K562 (cell line): Measurements from ENCODE around the gene NACC1. TPM values are rescaled to one million over a fixed set of nuclear protein-coding genes. Genes with fewer than 3 reads are reported as not detected.
A peak's percentile ranks its signal among the peaks of the same experiment; 100 is the strongest.

Experiments
- ATF1 ChIP-seq, 2 experiments: fragments of 450-650 bp in 1 of 2; IDR thresholded peaks; 2 replicates each; pipeline ENCODE4 v1.6.1; 2016; ENCODE audit warnings: missing compliant biosample characterization in 1 of 2, missing genetic modification characterization in 1 of 2
- CC2D1A ChIP-seq: fragments of 450-650 bp; IDR thresholded peaks from 2 replicates; pipeline ENCODE4 v1.6.1; 2017; ENCODE audit warnings: mild to moderate bottlenecking
- CHD2 ChIP-seq: IDR thresholded peaks from 2 replicates; pipeline ENCODE4 v1.6.1; 2011; ENCODE audit warnings: low read depth, low read length
- CXXC5 ChIP-seq: fragments of 250-450 bp; sonication (Bioruptor Pico); IDR thresholded peaks from 2 replicates; pipeline ENCODE4 v1.8.0; 2022; ENCODE audit warnings: inconsistent platforms, mild to moderate bottlenecking, moderate library complexity
- FOS ChIP-seq: IDR thresholded peaks from 3 replicates; pipeline ENCODE4 v1.6.1; 2011; ENCODE audit not compliant: insufficient read length; ENCODE audit errors: extremely low read depth
- GTF2A2 ChIP-seq: IDR thresholded peaks from 2 replicates; pipeline ENCODE4 v1.6.1; 2016; ENCODE audit warnings: mild to moderate bottlenecking, missing genetic modification characterization, missing compliant biosample characterization
- KAT7 ChIP-seq: sonication (generic); formaldehyde crosslinking; IDR thresholded peaks from 2 replicates; pipeline ENCODE4 v1.8.0; 2022; ENCODE audit warnings: missing genetic modification reagents, mild to moderate bottlenecking, borderline replicate concordance
- MCM2 ChIP-seq: fragments of 450-650 bp; IDR thresholded peaks from 2 replicates; pipeline ENCODE4 v1.6.1; 2017; ENCODE audit warnings: low read depth, mild to moderate bottlenecking
- NCOA2 ChIP-seq, 2 experiments: fragments of 450-650 bp; IDR thresholded peaks; 2 replicates each; pipeline ENCODE4 v1.6.1; 2018; ENCODE audit warnings: mild to moderate bottlenecking in 2 of 2, moderate library complexity in 1 of 2; ENCODE audit not compliant: partially characterized antibody in 2 of 2
- NEUROD1 ChIP-seq: fragments of 150-350 bp; IDR thresholded peaks from 2 replicates; pipeline ENCODE4 v1.6.1; 2014; ENCODE audit warnings: borderline replicate concordance, low read length, low read depth; ENCODE audit not compliant: partially characterized antibody
- NFIX ChIP-seq: fragments of 250-450 bp; sonication (Bioruptor Pico); IDR thresholded peaks from 2 replicates; pipeline ENCODE4 v1.4.0; 2020; ENCODE audit warnings: low read depth, mild to moderate bottlenecking, moderate library complexity
- PHTF2 ChIP-seq: fragments of 250-450 bp; sonication (Bioruptor Pico); IDR thresholded peaks from 2 replicates; pipeline ENCODE4 v1.5.0; 2021; ENCODE audit warnings: mild to moderate bottlenecking
- SMARCA5 ChIP-seq: fragments of 450-650 bp; IDR thresholded peaks from 2 replicates; pipeline ENCODE4 v1.6.1; 2016
- TEAD2 ChIP-seq: fragments of 450-650 bp; IDR thresholded peaks from 2 replicates; pipeline ENCODE4 v1.6.1; 2016; ENCODE audit warnings: missing genetic modification characterization, control low read depth, missing compliant biosample characterization
- ZEB2 ChIP-seq: fragments of 450-650 bp; IDR thresholded peaks from 2 replicates; pipeline ENCODE4 v1.6.1; 2016
- ZNF143 ChIP-seq: sonication (generic); formaldehyde crosslinking; IDR thresholded peaks from 2 replicates; pipeline ENCODE4 v1.9.0; 2022; ENCODE audit warnings: mild to moderate bottlenecking, missing genetic modification reagents
- ZNF197 ChIP-seq: fragments of 200-800 bp; sonication (Bioruptor generic); IDR thresholded peaks from 2 replicates; pipeline ENCODE4 v1.6.1; 2016; ENCODE audit warnings: low read depth, missing genetic modification characterization, missing compliant biosample characterization
- ZNF212 ChIP-seq: fragments of 450-650 bp; formaldehyde crosslinking; IDR thresholded peaks from 2 replicates; pipeline ENCODE4 v1.4.0; 2020; ENCODE audit warnings: mild to moderate bottlenecking
- ZNF41 ChIP-seq: fragments of 250-450 bp; sonication (Bioruptor Pico); conservative IDR thresholded peaks from 2 replicates; pipeline ENCODE4 v1.4.0; 2020; ENCODE audit warnings: mild to moderate bottlenecking
- polyA plus RNA-seq, 8 experiments: library from polyadenylated mRNA; depleted of rRNA in 4 of 8; stranded (reverse) in 5 of 8; unstranded in 3 of 8; fragments of >200 nt; fragmentation: Nextera tagmentation in 2 of 8; fragmentation: Illumina TruSeq in 1 of 8; extraction: Ambion mirVana in 2 of 8; extraction: Trizol in 1 of 8; gene quantifications; 2 replicates each; pipeline versions ENCODE4 v1.2.1 to v1.2.3, GENCODE V29; 2011 to 2014; ENCODE audit warnings: inconsistent platforms in 1 of 8, missing spikeins in 1 of 8
- total RNA-seq, 7 experiments: library from RNA; depleted of rRNA in 6 of 7; stranded (reverse); fragments of >200 nt in 6 of 7; fragmentation: Illumina TruSeq in 2 of 7; extraction: Trizol in 2 of 7; gene quantifications; 2 replicates each; pipeline versions ENCODE4 v1.2.1 to v1.2.3, GENCODE V29; 2011 to 2021; ENCODE audit warnings: low replicate concordance in 1 of 7
- TF ChIP-seq, protein P1 (sequence below): fragments of 250-450 bp; sonication (Bioruptor Pico); IDR thresholded peaks from 2 replicates; pipeline ENCODE4 v1.8.0; 2021; ENCODE audit warnings: borderline replicate concordance, mild to moderate bottlenecking, moderate library complexity; ENCODE audit not compliant: poor library complexity, severe bottlenecking
- TF ChIP-seq, protein P2 (sequence below): fragments of 250-450 bp; sonication (Bioruptor Pico); IDR thresholded peaks from 2 replicates; pipeline ENCODE4 v1.8.0; 2021; ENCODE audit warnings: moderate library complexity, mild to moderate bottlenecking, inconsistent platforms
- TF ChIP-seq, protein P3 (sequence below): fragments of 200-800 bp; sonication (Bioruptor generic); IDR thresholded peaks from 2 replicates; pipeline ENCODE4 v1.6.1; 2016; ENCODE audit warnings: missing genetic modification characterization, missing compliant biosample characterization

Gene NACC1
- total and polyA plus RNA-seq, 9 of the 15 experiments (the other 6 are each of a cell fraction or from before 2014, with no cell fraction given): 0.04 to 96.6 (median 25.8) TPM

DNA sequence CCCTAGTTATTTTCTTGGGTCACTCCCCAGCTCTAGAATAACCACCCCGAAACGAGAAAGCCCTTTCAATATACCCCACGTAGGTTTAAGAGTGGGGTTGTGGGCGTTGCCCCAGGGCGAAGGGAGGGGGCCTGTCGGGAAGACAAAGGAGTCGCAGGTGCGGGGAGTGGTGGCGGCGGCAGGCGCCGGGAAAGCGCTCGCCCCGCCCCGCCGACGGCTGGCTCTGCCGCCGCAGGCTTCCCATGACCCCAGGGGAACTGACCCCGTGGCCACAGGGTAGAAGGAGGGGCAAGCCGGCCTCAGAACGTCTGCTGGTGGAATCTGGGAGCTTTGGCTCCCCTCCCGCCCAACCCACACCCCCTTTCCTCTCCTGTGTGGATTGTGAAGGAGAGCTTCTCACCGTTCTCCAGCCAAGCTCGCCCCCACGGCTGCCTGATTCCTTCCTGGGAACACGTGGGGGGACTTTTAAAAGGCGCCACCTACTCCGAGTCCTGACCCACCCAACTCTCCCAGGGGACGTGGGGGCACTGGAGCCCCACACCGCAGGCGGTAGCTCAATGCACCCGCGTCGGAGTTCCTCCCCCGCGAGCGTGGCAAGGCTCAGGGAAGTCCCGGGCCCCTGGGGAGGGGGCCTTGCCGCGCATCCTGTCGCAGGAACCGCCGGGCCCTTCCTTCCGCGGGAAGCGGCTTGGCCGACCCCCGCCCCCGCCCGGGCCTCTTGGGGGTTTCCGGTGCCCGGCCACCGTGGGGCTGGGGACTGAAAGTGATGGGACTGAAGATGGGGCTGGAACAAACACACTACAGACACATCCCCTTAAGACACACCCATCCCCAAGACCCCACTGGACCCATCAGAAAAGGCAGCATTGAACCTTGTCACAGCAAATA is 37.7 kb downstream of the NACC1 start (continued):
- TF ChIP-seq, protein P1, sequence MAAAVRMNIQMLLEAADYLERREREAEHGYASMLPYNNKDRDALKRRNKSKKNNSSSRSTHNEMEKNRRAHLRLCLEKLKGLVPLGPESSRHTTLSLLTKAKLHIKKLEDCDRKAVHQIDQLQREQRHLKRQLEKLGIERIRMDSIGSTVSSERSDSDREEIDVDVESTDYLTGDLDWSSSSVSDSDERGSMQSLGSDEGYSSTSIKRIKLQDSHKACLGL (CRISPR knock-in tag): no peak
- TF ChIP-seq CHD2: peak; percentile 14
- no peak for TF ChIP-seq ZNF41 (CRISPR knock-in tag)
- no peak for TF ChIP-seq FOS
- no peak for TF ChIP-seq NFIX (CRISPR knock-in tag)
- TF ChIP-seq TEAD2 (tag): no peak
- TF ChIP-seq CXXC5 (CRISPR knock-in tag): peak; percentile 75; the same call in 1 of the 2 replicates
- no peak for TF ChIP-seq NCOA2 (IDR thresholded peaks at IDR 0.05; ENCODE audit: partially characterized antibody in 2 of 2)
- TF ChIP-seq, protein P2, sequence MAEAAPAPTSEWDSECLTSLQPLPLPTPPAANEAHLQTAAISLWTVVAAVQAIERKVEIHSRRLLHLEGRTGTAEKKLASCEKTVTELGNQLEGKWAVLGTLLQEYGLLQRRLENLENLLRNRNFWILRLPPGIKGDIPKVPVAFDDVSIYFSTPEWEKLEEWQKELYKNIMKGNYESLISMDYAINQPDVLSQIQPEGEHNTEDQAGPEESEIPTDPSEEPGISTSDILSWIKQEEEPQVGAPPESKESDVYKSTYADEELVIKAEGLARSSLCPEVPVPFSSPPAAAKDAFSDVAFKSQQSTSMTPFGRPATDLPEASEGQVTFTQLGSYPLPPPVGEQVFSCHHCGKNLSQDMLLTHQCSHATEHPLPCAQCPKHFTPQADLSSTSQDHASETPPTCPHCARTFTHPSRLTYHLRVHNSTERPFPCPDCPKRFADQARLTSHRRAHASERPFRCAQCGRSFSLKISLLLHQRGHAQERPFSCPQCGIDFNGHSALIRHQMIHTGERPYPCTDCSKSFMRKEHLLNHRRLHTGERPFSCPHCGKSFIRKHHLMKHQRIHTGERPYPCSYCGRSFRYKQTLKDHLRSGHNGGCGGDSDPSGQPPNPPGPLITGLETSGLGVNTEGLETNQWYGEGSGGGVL (CRISPR knock-in tag): no peak
- no peak for TF ChIP-seq CC2D1A
- TF ChIP-seq KAT7 (CRISPR knock-in tag): no peak; the same call in 1 of the 2 replicates
- TF ChIP-seq ZEB2: peak; percentile 82
- TF ChIP-seq, protein P3, sequence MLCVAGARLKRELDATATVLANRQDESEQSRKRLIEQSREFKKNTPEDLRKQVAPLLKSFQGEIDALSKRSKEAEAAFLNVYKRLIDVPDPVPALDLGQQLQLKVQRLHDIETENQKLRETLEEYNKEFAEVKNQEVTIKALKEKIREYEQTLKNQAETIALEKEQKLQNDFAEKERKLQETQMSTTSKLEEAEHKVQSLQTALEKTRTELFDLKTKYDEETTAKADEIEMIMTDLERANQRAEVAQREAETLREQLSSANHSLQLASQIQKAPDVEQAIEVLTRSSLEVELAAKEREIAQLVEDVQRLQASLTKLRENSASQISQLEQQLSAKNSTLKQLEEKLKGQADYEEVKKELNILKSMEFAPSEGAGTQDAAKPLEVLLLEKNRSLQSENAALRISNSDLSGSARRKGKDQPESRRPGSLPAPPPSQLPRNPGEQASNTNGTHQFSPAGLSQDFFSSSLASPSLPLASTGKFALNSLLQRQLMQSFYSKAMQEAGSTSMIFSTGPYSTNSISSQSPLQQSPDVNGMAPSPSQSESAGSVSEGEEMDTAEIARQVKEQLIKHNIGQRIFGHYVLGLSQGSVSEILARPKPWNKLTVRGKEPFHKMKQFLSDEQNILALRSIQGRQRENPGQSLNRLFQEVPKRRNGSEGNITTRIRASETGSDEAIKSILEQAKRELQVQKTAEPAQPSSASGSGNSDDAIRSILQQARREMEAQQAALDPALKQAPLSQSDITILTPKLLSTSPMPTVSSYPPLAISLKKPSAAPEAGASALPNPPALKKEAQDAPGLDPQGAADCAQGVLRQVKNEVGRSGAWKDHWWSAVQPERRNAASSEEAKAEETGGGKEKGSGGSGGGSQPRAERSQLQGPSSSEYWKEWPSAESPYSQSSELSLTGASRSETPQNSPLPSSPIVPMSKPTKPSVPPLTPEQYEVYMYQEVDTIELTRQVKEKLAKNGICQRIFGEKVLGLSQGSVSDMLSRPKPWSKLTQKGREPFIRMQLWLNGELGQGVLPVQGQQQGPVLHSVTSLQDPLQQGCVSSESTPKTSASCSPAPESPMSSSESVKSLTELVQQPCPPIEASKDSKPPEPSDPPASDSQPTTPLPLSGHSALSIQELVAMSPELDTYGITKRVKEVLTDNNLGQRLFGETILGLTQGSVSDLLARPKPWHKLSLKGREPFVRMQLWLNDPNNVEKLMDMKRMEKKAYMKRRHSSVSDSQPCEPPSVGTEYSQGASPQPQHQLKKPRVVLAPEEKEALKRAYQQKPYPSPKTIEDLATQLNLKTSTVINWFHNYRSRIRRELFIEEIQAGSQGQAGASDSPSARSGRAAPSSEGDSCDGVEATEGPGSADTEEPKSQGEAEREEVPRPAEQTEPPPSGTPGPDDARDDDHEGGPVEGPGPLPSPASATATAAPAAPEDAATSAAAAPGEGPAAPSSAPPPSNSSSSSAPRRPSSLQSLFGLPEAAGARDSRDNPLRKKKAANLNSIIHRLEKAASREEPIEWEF (CRISPR knock-in tag): no peak
- TF ChIP-seq NEUROD1: no peak
- TF ChIP-seq MCM2: no peak
- no peak for TF ChIP-seq SMARCA5
- TF ChIP-seq ZNF212 (CRISPR knock-in tag): no peak
- no peak for TF ChIP-seq GTF2A2
- TF ChIP-seq ATF1 (CRISPR knock-in tag; IDR thresholded peaks at IDR 0.05): no peak
- TF ChIP-seq ATF1 (tag; IDR thresholded peaks at IDR 0.05): no peak; the same call in 1 of the 2 replicates
- no peak for TF ChIP-seq ZNF143 (CRISPR knock-in tag)
- no peak for TF ChIP-seq PHTF2 (CRISPR knock-in tag)
- no peak for TF ChIP-seq ZNF197 (CRISPR knock-in tag)
